ENCODE results near the gene NEU4. TPM values are rescaled to one million over a fixed set of nuclear protein-coding genes. Genes with fewer than 3 reads are reported as not detected.
"Not testable (repeated sequence)": the region's sequence is repeated elsewhere in the genome, so short reads cannot be mapped to it uniquely, and the experiment has no call there.

Gene NEU4
- total RNA-seq, 1 donor from 2014 or later, result 0.80 TPM

GRCh38 chr2:241833101-241833663 is 24.2 kb downstream of the NEU4 start:
- Mint-ChIP-seq H3K27me3 (ENCODE audit: insufficient read depth) (peaks cover 34% of the 10 kb centered on the region), H3K36me3 (ENCODE audit: low read depth) (no peaks in the 10 kb centered on the region)

DNA sequence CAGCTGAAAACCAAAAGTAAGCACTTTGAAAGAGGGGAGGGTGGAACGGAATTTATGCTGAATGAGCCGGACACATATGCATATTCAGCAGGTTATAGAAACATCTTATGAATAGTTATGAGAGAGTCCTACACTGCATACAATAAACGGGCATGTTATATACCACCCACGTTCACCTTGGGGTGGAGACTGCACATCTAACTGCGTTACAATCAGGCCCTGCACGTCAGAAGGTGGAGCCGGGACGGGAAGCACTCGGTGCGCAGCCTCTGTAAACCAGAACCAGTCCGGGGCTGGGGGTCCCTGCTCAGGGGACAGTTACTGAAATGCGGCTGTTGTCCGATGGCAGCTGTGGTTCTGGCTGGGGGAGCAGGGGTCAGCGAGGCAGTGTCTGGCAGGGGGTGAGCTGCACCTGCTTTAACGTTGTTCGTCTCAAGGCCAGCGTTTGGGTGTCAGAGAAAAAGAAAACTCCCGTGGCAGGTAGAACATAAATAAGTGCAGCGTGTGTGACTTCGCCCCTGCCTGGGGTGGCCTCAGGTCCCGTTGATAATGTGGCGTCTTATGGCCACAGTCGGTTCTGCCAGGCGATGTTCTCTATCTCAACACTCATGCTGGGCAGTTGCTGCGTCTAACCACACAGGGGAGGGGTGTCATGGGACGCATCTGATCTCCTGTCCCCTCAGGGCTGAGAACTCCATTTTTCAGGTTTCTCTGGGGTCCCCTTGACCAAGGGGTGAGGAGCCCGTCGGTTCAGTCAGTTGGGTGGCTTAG is 24.9 kb downstream of the NEU4 start:
- peaks cover 34% of the 10 kb centered on the region for H3K27me3 Mint-ChIP-seq (ENCODE audit: insufficient read depth)
- H3K36me3 Mint-ChIP-seq (ENCODE audit: low read depth); H3K4me3 Mint-ChIP-seq; DNase-seq (ENCODE audit: low spot score); H3K9me3 Mint-ChIP-seq; intact Hi-C loops (cut with micrococcal nuclease); H3K27ac Mint-ChIP-seq: not testable (repeated sequence)
- H3K4me1 Mint-ChIP-seq (ENCODE audit: low read depth), result peaks cover 21% of the 10 kb centered on the region

More at GRCh38 chr2:241833101-241833663, 24.2 kb downstream of the NEU4 start:
- H3K27ac Mint-ChIP-seq, result no peak overlapping the region
- no peak overlapping the region for H3K4me3 Mint-ChIP-seq
- no peak for DNase-seq (ENCODE audit: low spot score)
- H3K9me3 Mint-ChIP-seq, result peaks cover 9% of the 10 kb centered on the region
- intact Hi-C loops (cut with micrococcal nuclease), result no loop called here
- peaks cover 15% of the 10 kb centered on the region for H3K4me1 Mint-ChIP-seq (ENCODE audit: low read depth)

- intact Hi-C loops (cut with micrococcal nuclease), result no loop called here
- peaks cover 21% of the 10 kb centered on the region for H3K4me1 Mint-ChIP-seq (ENCODE audit: low read depth)
- no peak overlapping the region for H3K27ac Mint-ChIP-seq
- DNase-seq (ENCODE audit: low spot score), result no peak
- no peak overlapping the region for H3K4me3 Mint-ChIP-seq
- peaks cover 6% of the 10 kb centered on the region for H3K9me3 Mint-ChIP-seq
- peaks cover 37% of the 10 kb centered on the region for H3K27me3 Mint-ChIP-seq (ENCODE audit: insufficient read depth)
- no peaks in the 10 kb centered on the region for H3K36me3 Mint-ChIP-seq (ENCODE audit: low read depth)
These were observed 25.7 kb downstream of the NEU4 start for GRCh38 chr2:241834527-241835210.

DNA sequence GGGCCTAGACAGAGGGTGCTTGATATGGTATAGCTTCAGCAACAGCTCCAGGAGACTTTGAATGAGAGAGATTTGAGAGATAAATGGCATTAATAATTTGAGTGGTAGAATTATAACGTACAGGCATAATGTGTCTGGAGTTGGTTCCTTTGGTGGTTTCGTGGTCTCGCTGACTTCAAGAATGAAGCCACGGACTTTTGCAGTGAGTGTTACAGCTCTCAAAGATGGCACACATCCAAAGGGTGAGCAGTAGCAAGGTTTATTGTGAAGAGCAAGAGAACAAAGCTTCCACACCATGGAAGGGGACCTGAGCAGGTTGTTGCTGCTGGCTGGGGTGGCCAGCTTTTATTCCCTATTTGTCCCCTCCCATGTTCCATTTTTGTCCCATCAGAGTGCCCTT is 26.6 kb downstream of the NEU4 start:
- Mint-ChIP-seq H3K27me3 (ENCODE audit: insufficient read depth) (peaks cover 31% of the 10 kb centered on the region), H3K9me3 (peaks cover 6% of the 10 kb centered on the region), H3K27ac (no peak overlapping the region)

DNA sequence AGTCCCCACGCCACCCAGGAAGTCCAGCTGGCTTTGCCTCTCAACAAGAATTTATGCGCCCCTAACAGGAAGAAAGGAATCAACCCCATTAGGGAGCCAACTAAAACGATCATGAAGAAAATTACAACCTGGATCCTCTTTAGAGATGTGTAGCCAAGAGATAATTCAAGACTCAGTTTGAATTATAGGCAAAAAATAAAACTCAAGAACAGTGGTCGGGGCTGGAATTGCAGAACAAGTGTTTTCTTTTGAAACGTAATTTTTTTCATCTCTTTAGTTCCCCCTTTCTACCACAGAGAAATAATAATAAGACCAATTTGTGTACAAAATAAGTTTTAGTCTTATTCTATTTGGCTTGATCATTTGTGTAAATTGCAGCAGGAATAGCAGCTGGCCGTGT is 27.3 kb downstream of the NEU4 start:
- intact Hi-C loops (cut with micrococcal nuclease), result no loop called here
- no peak for DNase-seq (ENCODE audit: low spot score)
- H3K4me3 Mint-ChIP-seq, result no peak overlapping the region
- H3K27ac Mint-ChIP-seq, result no peak overlapping the region
- peaks cover 6% of the 10 kb centered on the region for H3K9me3 Mint-ChIP-seq
- peaks cover 21% of the 10 kb centered on the region for H3K4me1 Mint-ChIP-seq (ENCODE audit: low read depth)
- H3K27me3 Mint-ChIP-seq (ENCODE audit: insufficient read depth), result peaks cover 31% of the 10 kb centered on the region
- no peaks in the 10 kb centered on the region for H3K36me3 Mint-ChIP-seq (ENCODE audit: low read depth)

More for the DNA sequence above, 26.6 kb downstream of the NEU4 start:
- intact Hi-C loops (cut with micrococcal nuclease), result no loop called here
- no peak for DNase-seq (ENCODE audit: low spot score)
- peaks cover 21% of the 10 kb centered on the region for H3K4me1 Mint-ChIP-seq (ENCODE audit: low read depth)
- no peaks in the 10 kb centered on the region for H3K36me3 Mint-ChIP-seq (ENCODE audit: low read depth)
- H3K4me3 Mint-ChIP-seq, result no peak overlapping the region

- Mint-ChIP-seq H3K9me3 (peaks cover 6% of the 10 kb centered on the region), H3K36me3 (ENCODE audit: low read depth) (no peaks in the 10 kb centered on the region), H3K4me3 (no peak overlapping the region), H3K4me1 (ENCODE audit: low read depth) (peaks cover 21% of the 10 kb centered on the region), H3K27ac (no peak overlapping the region), H3K27me3 (ENCODE audit: insufficient read depth) (peaks cover 28% of the 10 kb centered on the region)
- intact Hi-C loops (cut with micrococcal nuclease), result no loop called here
- no peak for DNase-seq (ENCODE audit: low spot score)
These were observed 28.4 kb downstream of the NEU4 start for GRCh38 chr2:241837197-241837965.

- intact Hi-C loops (cut with micrococcal nuclease), result loop anchor here (5.0 kb wide), 2 partner anchors 36 to 79 kb away; no protein-coding TSS in a partner anchor
- Mint-ChIP-seq H3K27me3 (ENCODE audit: insufficient read depth) (peaks cover 15% of the 10 kb centered on the region), H3K36me3 (ENCODE audit: low read depth) (peaks cover 5% of the 10 kb centered on the region), H3K9me3 (peaks cover 8% of the 10 kb centered on the region), H3K4me1 (ENCODE audit: low read depth) (peaks cover 33% of the 10 kb centered on the region), H3K4me3 (no peak overlapping the region), H3K27ac (peak overlapping the region; percentile 55)
- DNase-seq (ENCODE audit: low spot score), result no peak
These were observed 32.4 kb downstream of the NEU4 start for GRCh38 chr2:241841181-241842066.

DNA sequence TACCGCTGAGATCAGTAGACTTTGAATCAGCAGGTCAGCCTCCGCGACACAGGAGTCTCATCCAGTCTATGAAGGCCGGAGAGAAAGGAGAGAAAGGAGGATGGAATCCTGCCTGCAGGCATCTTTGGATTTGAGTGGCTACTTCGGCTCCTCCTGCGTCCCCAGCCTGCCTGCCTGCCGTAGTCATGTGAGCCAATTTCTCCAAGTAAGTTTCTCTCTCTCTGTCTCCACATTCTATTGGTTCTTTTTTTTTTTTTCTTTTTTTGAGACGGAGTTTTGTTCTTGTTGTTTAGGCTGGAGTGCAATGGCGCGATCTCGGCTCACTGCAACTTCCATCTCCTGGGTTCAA is 33.0 kb downstream of the NEU4 start:
- Mint-ChIP-seq H3K9me3 (peaks cover 8% of the 10 kb centered on the region), H3K4me1 (ENCODE audit: low read depth) (peaks cover 32% of the 10 kb centered on the region), H3K36me3 (ENCODE audit: low read depth) (peaks cover 7% of the 10 kb centered on the region), H3K27ac (peak overlapping the region; percentile 87), H3K27me3 (ENCODE audit: insufficient read depth) (peaks cover 12% of the 10 kb centered on the region), H3K4me3 (no peak overlapping the region)
- no peak for DNase-seq (ENCODE audit: low spot score)
- intact Hi-C loops (cut with micrococcal nuclease), result loop anchor here (5.0 kb wide), 2 partner anchors 35 to 80 kb away; no protein-coding TSS in a partner anchor

GRCh38 chr2:241842620-241843211 is 33.7 kb downstream of the NEU4 start:
- peak; percentile 24 for DNase-seq (ENCODE audit: low spot score)
- peaks cover 32% of the 10 kb centered on the region for H3K4me1 Mint-ChIP-seq (ENCODE audit: low read depth)
- H3K9me3 Mint-ChIP-seq, result peaks cover 8% of the 10 kb centered on the region
- intact Hi-C loops (cut with micrococcal nuclease), result loop anchor here (5.0 kb wide), 2 partner anchors 35 to 80 kb away; no protein-coding TSS in a partner anchor
- peak overlapping the region; percentile 69 for H3K4me3 Mint-ChIP-seq
- H3K36me3 Mint-ChIP-seq (ENCODE audit: low read depth), result peaks cover 7% of the 10 kb centered on the region
- H3K27me3 Mint-ChIP-seq (ENCODE audit: insufficient read depth), result peaks cover 8% of the 10 kb centered on the region
- H3K27ac Mint-ChIP-seq, result peak overlapping the region; percentile 87

DNA sequence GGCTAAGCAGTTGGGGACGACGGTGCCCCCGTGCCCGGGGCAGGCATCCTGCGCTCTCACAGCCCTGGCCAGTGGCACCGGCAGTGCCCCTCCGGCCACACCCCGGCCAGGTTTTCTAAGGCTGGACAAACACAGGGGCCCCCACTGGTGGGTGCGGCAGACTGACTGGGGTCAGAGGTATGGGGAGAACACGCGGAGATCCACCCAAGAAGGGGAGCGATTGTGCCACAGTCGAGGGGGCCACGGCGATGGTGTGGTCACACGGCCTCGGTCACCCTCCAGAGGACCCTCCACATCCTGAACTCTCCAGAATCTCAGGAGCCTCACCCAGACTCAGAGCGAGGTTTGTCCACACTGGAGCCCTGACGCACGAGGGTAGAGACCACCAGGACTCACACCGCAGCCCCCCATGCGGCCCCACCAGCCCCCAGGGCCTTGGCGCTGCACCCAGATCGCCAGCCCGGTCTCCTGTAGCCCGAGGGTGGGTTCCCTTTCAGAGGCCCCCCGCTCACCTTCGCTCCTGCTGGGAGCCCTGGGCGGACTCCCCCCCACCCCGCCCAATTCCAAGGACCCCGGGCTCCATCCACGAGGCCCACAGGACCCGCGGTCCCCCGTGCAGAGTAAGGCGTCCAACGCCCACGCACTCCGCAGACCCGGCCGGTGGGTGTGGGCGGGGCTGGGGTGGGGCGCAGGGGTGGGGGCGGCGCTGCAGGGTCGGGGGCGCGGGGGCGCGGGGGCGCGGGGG is 34.5 kb downstream of the NEU4 start:
- intact Hi-C loops (cut with micrococcal nuclease), result loop anchor here (1.0 to 5.0 kb wide), 5 partner anchors 16 to 528 kb away; partner anchors contain the start of genes HDLBP and SEPTIN2
- no peak for DNase-seq (ENCODE audit: low spot score)

More for the DNA sequence above, 34.5 kb downstream of the NEU4 start:
- Mint-ChIP-seq H3K27me3 (ENCODE audit: insufficient read depth) (peaks cover 8% of the 10 kb centered on the region), H3K4me1 (ENCODE audit: low read depth) (peaks cover 31% of the 10 kb centered on the region), H3K36me3 (ENCODE audit: low read depth) (peaks cover 7% of the 10 kb centered on the region), H3K9me3 (peaks cover 8% of the 10 kb centered on the region), H3K27ac (peak overlapping the region; percentile 87), H3K4me3 (peak overlapping the region; percentile 69)

Data from activated T-helper 1 cell treated with anti-CD3 and anti-CD28 coated beads, Interleukin-12 subunit alpha, Interleukin-12 subunit beta, Interleukin-2, Interleukin-4 antibody, amounts not matched to agents 30 ng/mL and 10 ng/mL and 1 ng/mL, durations not matched to agents 14 hours and 24 hours and 36 hours (primary cell).